Mesenchymal stem cell (in vitro differentiated cells and primary cell): Measurements from ENCODE around the gene DDX41.

Experiments used
- DNase-seq: peaks from one replicate; pipeline ENCODE4 v3.0.0-alpha.2; 2013
- H2AFZ ChIP-seq: one replicate; pipeline ENCODE4 v1.6.1; 2013; ENCODE audit warnings: low read depth, mild to moderate bottlenecking, control low read depth, inconsistent platforms, low read length, moderate library complexity
- H2AK5ac ChIP-seq: 2 replicates; pipeline ENCODE4 v1.6.1; 2013; ENCODE audit warnings: low read length, moderate library complexity, mild to moderate bottlenecking, inconsistent platforms; ENCODE audit not compliant: severe bottlenecking
- H2BK120ac ChIP-seq: one replicate; pipeline ENCODE4 v1.6.1; 2013; ENCODE audit warnings: low read depth, mild to moderate bottlenecking, inconsistent platforms, low read length, moderate library complexity
- H2BK12ac ChIP-seq, 2 experiments: one replicate each; pipeline ENCODE4 v1.6.1; 2013; ENCODE audit warnings: inconsistent platforms in 2 of 2, low read length in 2 of 2, mild to moderate bottlenecking in 2 of 2, moderate library complexity in 2 of 2, control low read depth in 1 of 2
- H2BK15ac ChIP-seq: one replicate; pipeline ENCODE4 v1.6.1; 2013; ENCODE audit warnings: mild to moderate bottlenecking, low read depth, inconsistent platforms; ENCODE audit not compliant: poor library complexity, severe bottlenecking
- H2BK5ac ChIP-seq: 2 replicates; pipeline ENCODE4 v1.6.1; 2013; ENCODE audit warnings: low read depth, mild to moderate bottlenecking, low read length, control low read depth, inconsistent platforms; ENCODE audit not compliant: poor library complexity, severe bottlenecking
- H3K14ac ChIP-seq, 2 experiments: one replicate each; pipeline ENCODE4 v1.6.1; 2013; ENCODE audit warnings: inconsistent platforms in 2 of 2, low read length in 2 of 2, control low read depth in 1 of 2, mild to moderate bottlenecking in 1 of 2, moderate library complexity in 1 of 2
- H3K18ac ChIP-seq, 2 experiments: one replicate each; pipeline ENCODE4 v1.6.1; 2013; ENCODE audit warnings: inconsistent platforms in 2 of 2, low read length in 2 of 2, control low read depth in 1 of 2, low read depth in 1 of 2, mild to moderate bottlenecking in 1 of 2
- H3K23ac ChIP-seq, 2 experiments: one replicate each; pipeline ENCODE4 v1.6.1; 2013; ENCODE audit warnings: inconsistent platforms in 2 of 2, low read length in 2 of 2, mild to moderate bottlenecking in 2 of 2, moderate library complexity in 2 of 2, control low read depth in 1 of 2
- H3K27ac ChIP-seq: 2 replicates; pipeline ENCODE4 v1.5.1; 2013; ENCODE audit warnings: mild to moderate bottlenecking, moderate library complexity, low read length, control low read depth, inconsistent platforms; ENCODE audit not compliant: poor library complexity, severe bottlenecking
- H3K27me3 ChIP-seq, 2 experiments: 2 replicates each; pipeline versions ENCODE4 v1.6.1 to v1.7.0; 2013; ENCODE audit warnings: low read length in 2 of 2, mild to moderate bottlenecking in 2 of 2, moderate library complexity in 2 of 2, control low read depth in 1 of 2, inconsistent platforms in 1 of 2; ENCODE audit not compliant: control insufficient read depth in 1 of 2, insufficient read depth in 1 of 2
- H3K36me3 ChIP-seq, 2 experiments: 2 replicates each; pipeline versions ENCODE4 v1.6.1 to v1.7.0; 2013; ENCODE audit warnings: low read length in 2 of 2, control low read depth in 1 of 2, inconsistent platforms in 1 of 2, low read depth in 1 of 2, mild to moderate bottlenecking in 1 of 2; ENCODE audit not compliant: insufficient read depth in 2 of 2, control insufficient read depth in 1 of 2
- H3K4ac ChIP-seq, 2 experiments: one replicate each; pipeline ENCODE4 v1.6.1; 2013; ENCODE audit warnings: inconsistent platforms in 2 of 2, low read length in 2 of 2, mild to moderate bottlenecking in 2 of 2, moderate library complexity in 2 of 2, control low read depth in 1 of 2, low read depth in 1 of 2
- H3K4me1 ChIP-seq: 2 replicates; pipeline ENCODE4 v1.6.1; 2013; ENCODE audit warnings: low read depth, low read length, control low read depth; ENCODE audit not compliant: control insufficient read depth, insufficient read depth
- H3K4me2 ChIP-seq: 2 replicates; pipeline ENCODE4 v1.6.1; 2013; ENCODE audit warnings: low read length, mild to moderate bottlenecking, inconsistent platforms; ENCODE audit not compliant: poor library complexity, severe bottlenecking
- H3K4me3 ChIP-seq, 2 experiments: 2 replicates each; pipeline versions ENCODE4 v1.5.1 to v1.7.0; 2013; ENCODE audit warnings: low read length in 2 of 2, mild to moderate bottlenecking in 2 of 2, control low read depth in 1 of 2, low read depth in 1 of 2; ENCODE audit not compliant: insufficient read depth in 1 of 2
- H3K79me1 ChIP-seq: replicated peaks from 2 replicates; pipeline ENCODE4 v1.6.1; 2013; ENCODE audit warnings: mild to moderate bottlenecking, control low read depth, low read length, inconsistent platforms; ENCODE audit not compliant: poor library complexity, severe bottlenecking
- H3K9ac ChIP-seq: 2 replicates; pipeline ENCODE4 v1.7.0; 2013; ENCODE audit warnings: mild to moderate bottlenecking, low read length, moderate library complexity
- H3K9me3 ChIP-seq: 2 replicates; pipeline ENCODE4 v1.7.0; 2013; ENCODE audit warnings: mild to moderate bottlenecking, low read length; ENCODE audit not compliant: control insufficient read depth
- H4K8ac ChIP-seq: one replicate; pipeline ENCODE4 v1.6.1; 2013; ENCODE audit warnings: inconsistent platforms, mild to moderate bottlenecking, low read length, moderate library complexity
- H4K91ac ChIP-seq: one replicate; pipeline ENCODE4 v1.6.1; 2013; ENCODE audit warnings: mild to moderate bottlenecking, low read length, inconsistent platforms
- WGBS: methylation state at CpG from one replicate; pipeline ENCODE4 v1.1.7; 2013; ENCODE audit warnings: mixed read lengths; 5-methylcytosine and 5-hydroxymethylcytosine counted together

The DDX41 gene

DNA sequence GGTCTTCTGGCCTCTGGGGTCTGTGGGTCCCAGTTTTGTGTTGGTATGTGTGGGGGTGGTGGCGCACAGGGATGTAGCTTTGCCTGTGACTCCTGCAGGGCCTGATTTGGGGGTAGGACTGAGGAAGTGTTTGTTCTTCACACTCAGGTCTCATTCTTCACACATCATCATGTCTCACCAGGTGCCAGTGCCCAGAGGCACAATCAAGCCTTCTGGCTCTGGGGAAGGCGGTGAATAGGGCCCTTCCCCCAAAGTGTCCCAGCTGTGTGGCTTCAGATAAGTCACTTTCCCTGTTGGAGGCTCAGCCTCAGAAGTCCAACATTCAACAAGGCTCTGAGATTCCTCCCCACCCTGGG, 48.5 kb downstream of the DDX41 start:
- H3K4me3 ChIP-seq = no peak overlapping the region
- no peak overlapping the region for H3K23ac ChIP-seq
- H4K91ac ChIP-seq = no peak overlapping the region
- peaks cover 44% of the 10 kb centered on the region for H3K4me1 ChIP-seq
- DNase-seq = no peak
- peak overlapping the region; percentile 21 for H3K27ac ChIP-seq
- peaks cover 48 to 73% of the 10 kb centered on the region in 2 experiments for H3K36me3 ChIP-seq
- H3K27me3 ChIP-seq = no peaks in the 10 kb centered on the region
- H3K9ac ChIP-seq = peak overlapping the region; percentile 92
- H2BK15ac ChIP-seq = no peak overlapping the region
- peaks cover 8% of the 10 kb centered on the region for H3K79me1 ChIP-seq
- H3K14ac ChIP-seq = no peak overlapping the region
- no peak overlapping the region for H2AK5ac ChIP-seq
- H3K9me3 ChIP-seq = no peaks in the 10 kb centered on the region
- H3K4ac ChIP-seq = no peak overlapping the region
- no peak overlapping the region for H3K18ac ChIP-seq
- H2BK120ac ChIP-seq = no peak overlapping the region
- no peak overlapping the region for H4K8ac ChIP-seq
- WGBS = 100% methylated on average over 2 of the region's 2 CpGs
- H2BK5ac ChIP-seq = no peak overlapping the region
- no peak overlapping the region for H2BK12ac ChIP-seq
- no peak overlapping the region for H3K4me2 ChIP-seq
- H2AFZ ChIP-seq = no peak overlapping the region

DNA sequence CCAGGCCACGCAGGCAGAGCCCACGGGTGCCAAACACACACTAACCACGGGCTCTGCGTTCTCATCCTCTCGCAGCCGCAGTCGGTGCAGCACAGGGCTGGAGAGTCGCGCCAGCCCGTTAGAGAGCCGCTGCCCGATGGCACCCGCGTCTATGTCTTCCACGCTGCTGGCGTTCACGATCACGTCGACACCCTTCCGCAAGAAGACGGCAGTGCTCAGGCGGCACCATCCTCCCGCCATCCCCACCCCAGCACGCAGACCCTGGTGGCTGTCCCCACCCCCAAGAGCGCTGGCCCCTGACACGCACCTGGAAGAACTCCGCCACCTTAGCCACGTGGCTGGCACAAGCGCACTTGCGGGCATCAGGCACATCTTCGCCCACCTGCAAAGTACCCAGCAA, 49.3 kb downstream of the DDX41 start:
- Histone ChIP-seq H3K36me3 (peaks cover 55 to 80% of the 10 kb centered on the region in 2 experiments), H2BK12ac (no peak overlapping the region), H3K79me1 (peaks cover 9% of the 10 kb centered on the region)

DNA sequence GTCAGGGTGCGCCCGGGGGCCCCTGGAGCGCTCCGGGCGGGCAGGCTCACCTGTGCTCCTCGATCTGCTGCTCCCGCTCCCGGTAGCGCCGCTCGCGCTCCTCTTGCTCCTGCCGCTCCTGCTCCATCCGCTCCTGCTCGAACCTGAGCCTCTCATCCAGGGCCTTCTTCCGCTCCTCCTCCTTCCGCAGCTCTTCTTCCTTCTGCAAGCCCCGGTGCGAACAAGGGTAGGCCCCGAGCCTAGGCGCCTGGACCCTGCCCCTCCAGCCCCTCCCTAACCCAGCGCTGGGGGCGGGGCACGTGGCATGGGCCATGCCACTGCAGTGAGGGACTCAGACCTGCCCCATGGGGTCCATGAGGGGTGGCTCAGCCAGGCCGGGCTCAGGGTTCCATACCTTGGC, 49.9 kb downstream of the DDX41 start:
- Histone ChIP-seq H3K27ac (no peak overlapping the region), H3K27me3 (no peaks in the 10 kb centered on the region), H4K91ac (no peak overlapping the region), H2BK12ac (no peak overlapping the region), H2BK15ac (no peak overlapping the region), H2BK120ac (no peak overlapping the region), H3K79me1 (peaks cover 9% of the 10 kb centered on the region), H3K4me1 (peaks cover 44% of the 10 kb centered on the region), H3K18ac (no peak overlapping the region), H3K4ac (no peak overlapping the region), H2BK5ac (no peak overlapping the region), H3K9me3 (no peaks in the 10 kb centered on the region), H3K14ac (no peak overlapping the region), H4K8ac (no peak overlapping the region), H3K9ac (no peak overlapping the region), H3K4me2 (no peak overlapping the region), H2AFZ (no peak overlapping the region), H3K4me3 (no peak overlapping the region), H3K23ac (no peak overlapping the region), H2AK5ac (no peak overlapping the region), H3K36me3 (peaks cover 59 to 82% of the 10 kb centered on the region in 2 experiments)
- whole genome bisulfite sequencing = 99% methylated on average over 25 of the region's 25 CpGs
- no peak for DNase-seq

More for the DNA sequence above, 49.3 kb downstream of the DDX41 start:
- Histone ChIP-seq H2BK15ac (no peak overlapping the region), H3K9me3 (no peaks in the 10 kb centered on the region), H3K18ac (no peak overlapping the region), H2BK5ac (no peak overlapping the region), H4K91ac (no peak overlapping the region), H3K4ac (no peak overlapping the region), H3K4me3 (no peak overlapping the region), H3K14ac (no peak overlapping the region), H3K9ac (no peak overlapping the region), H3K27me3 (no peaks in the 10 kb centered on the region), H2AFZ (no peak overlapping the region), H2BK120ac (no peak overlapping the region), H3K23ac (no peak overlapping the region), H2AK5ac (no peak overlapping the region), H3K4me2 (no peak overlapping the region), H4K8ac (no peak overlapping the region), H3K4me1 (peaks cover 45% of the 10 kb centered on the region), H3K27ac (no peak overlapping the region)
- DNase-seq = no peak
- 97% methylated on average over 31 of the region's 31 CpGs for WGBS

DNA sequence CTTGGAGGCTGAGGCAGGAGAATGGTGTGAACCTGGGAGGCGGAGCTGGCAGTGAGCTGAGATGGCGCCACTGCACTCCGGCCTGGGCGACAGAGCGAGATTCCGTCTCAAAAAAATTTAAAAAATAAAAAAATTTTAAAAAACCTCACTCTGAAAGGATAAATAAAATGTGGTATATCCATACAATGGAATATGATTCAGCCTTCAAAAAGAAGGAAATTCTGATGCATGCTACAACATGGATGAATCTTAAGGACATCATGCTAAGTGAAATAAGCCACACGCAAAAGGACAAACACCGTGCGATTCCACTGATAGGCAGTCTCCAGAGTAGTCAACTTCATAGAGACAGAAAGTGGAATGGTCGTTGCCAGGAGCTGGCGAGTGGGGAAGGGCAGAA, 51.7 kb downstream of the DDX41 start:
- no peaks in the 10 kb centered on the region for H3K9me3 ChIP-seq
- no peak overlapping the region for H3K4me3 ChIP-seq
- no peak for DNase-seq
- H3K27me3 ChIP-seq = no peaks in the 10 kb centered on the region
- 90% methylated on average over 5 of the region's 11 CpGs for WGBS
- H2AK5ac ChIP-seq = no peak overlapping the region
- no peak overlapping the region for H2BK12ac ChIP-seq
- no peak overlapping the region for H4K91ac ChIP-seq
- H4K8ac ChIP-seq = no peak overlapping the region
- H3K23ac ChIP-seq = no peak overlapping the region
- no peak overlapping the region for H3K9ac ChIP-seq
- peaks cover 11% of the 10 kb centered on the region for H3K79me1 ChIP-seq
- H3K4me1 ChIP-seq = peaks cover 26% of the 10 kb centered on the region
- no peak overlapping the region for H3K4ac ChIP-seq
- H2BK15ac ChIP-seq = no peak overlapping the region
- no peak overlapping the region for H3K27ac ChIP-seq
- H3K14ac ChIP-seq = no peak overlapping the region
- H3K4me2 ChIP-seq = no peak overlapping the region
- H2BK5ac ChIP-seq = no peak overlapping the region
- H2AFZ ChIP-seq = no peak overlapping the region
- peaks cover 64 to 79% of the 10 kb centered on the region in 2 experiments for H3K36me3 ChIP-seq
- H2BK120ac ChIP-seq = no peak overlapping the region
- H3K18ac ChIP-seq = no peak overlapping the region
